Breast epithelium (tissue), 4 donors: ENCODE results near the gene AGAP1. TPM values are rescaled to one million over a fixed set of nuclear protein-coding genes. Genes with fewer than 3 reads are reported as not detected.

Experiments
- DNase-seq, 2 donors: peaks; one replicate each; pipeline ENCODE4 v3.0.0-alpha.2; 2019; ENCODE audit warnings: low spot score in 2 of 2
- H3K27ac ChIP-seq, 2 donors: fragments of 200-600 bp; sonication (generic) in 1 of 2; one replicate each; pipeline ENCODE4 v1.5.1; 2016 to 2019; ENCODE audit warnings: mild to moderate bottlenecking in 1 of 2
- H3K27me3 ChIP-seq, 2 donors: fragments of 200-600 bp; sonication (generic) in 1 of 2; one replicate each; pipeline versions ENCODE4 v1.5.1 to v1.6.0; 2017 to 2019; ENCODE audit warnings: control low read depth in 1 of 2, mild to moderate bottlenecking in 1 of 2
- H3K36me3 ChIP-seq: fragments of 200-600 bp; one replicate; pipeline ENCODE4 v1.5.1; 2019
- H3K4me1 ChIP-seq, 2 donors: fragments of 200-600 bp; sonication (generic); one replicate each; pipeline ENCODE4 v1.5.1; 2016 to 2019; ENCODE audit warnings: control low read depth in 1 of 2
- H3K4me3 ChIP-seq, 3 donors: fragments of 200-600 bp; sonication (generic); 1 replicate in 2 of 3; 2 replicates in 1 of 3; pipeline ENCODE4 v1.5.1; 2016 to 2019; ENCODE audit warnings: mild to moderate bottlenecking in 3 of 3, moderate library complexity in 2 of 3
- H3K9me3 ChIP-seq, 2 donors: fragments of 200-600 bp; sonication (generic) in 1 of 2; one replicate each; pipeline ENCODE4 v1.5.1; 2016 to 2019; ENCODE audit warnings: control low read depth in 1 of 2
- POLR2A ChIP-seq: fragments of 450-650 bp; IDR thresholded peaks from one replicate; pipeline ENCODE4 v1.6.1; 2016; ENCODE audit warnings: antibody characterized with exemption, mild to moderate bottlenecking, moderate library complexity
- POLR2AphosphoS5 ChIP-seq, 3 donors: sonication (generic); formaldehyde crosslinking; IDR thresholded peaks; one replicate each; pipeline ENCODE4 v1.6.1; 2017; ENCODE audit warnings: antibody characterized with exemption in 3 of 3
- intact Hi-C: fragments of 100-400 bp; cut with DNase I; formaldehyde crosslinking; loops from one replicate; pipeline ENCODE4 v1.15.1; 2023; ENCODE audit warnings: low total_unique reads
- total RNA-seq, 3 donors: library from RNA; depleted of rRNA; stranded (reverse); fragments of >200 nt; gene quantifications; one replicate each; pipeline ENCODE4 v1.1.0, GENCODE V29; 2016
- TF ChIP-seq, protein P1 (sequence below), 3 donors: fragments of 450-650 bp; IDR thresholded peaks; one replicate each; pipeline ENCODE4 v1.5.1; 2016 to 2017; ENCODE audit warnings: antibody characterized with exemption in 3 of 3, mild to moderate bottlenecking in 3 of 3, moderate library complexity in 3 of 3

AGAP1 gene
- total RNA-seq, 3 donors from 2014 or later, result 19.7 to 27.1 (median 25.9) TPM

DNA sequence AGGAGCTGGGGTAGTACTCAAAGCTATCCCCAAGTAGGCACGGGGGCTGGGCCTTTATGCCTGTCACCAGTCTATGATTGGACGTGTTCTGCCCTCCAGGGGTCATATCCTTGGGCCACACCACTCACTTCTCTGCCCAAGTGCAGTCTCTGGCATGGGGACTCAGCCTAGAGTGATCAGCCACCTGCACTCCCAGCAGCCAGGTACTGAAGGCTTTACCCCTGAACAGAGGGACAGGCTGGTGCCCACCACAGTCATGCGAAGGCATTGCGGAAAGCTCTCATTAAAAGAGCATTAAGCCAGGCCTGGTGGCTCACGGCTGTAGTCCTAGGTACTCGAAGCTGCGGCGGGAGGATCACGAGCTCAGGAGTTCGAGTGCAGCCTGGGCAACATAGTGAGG lies 199.4 kb downstream of the AGAP1 start:
- no peaks in the 10 kb centered on the region for H3K9me3 ChIP-seq
- H3K4me3 ChIP-seq, result no peak overlapping the region
- intact Hi-C loops, result no loop called here
- DNase-seq, result no peak
- H3K27me3 ChIP-seq, result no peaks in the 10 kb centered on the region
- no peaks in the 10 kb centered on the region for H3K36me3 ChIP-seq
- no peaks in the 10 kb centered on the region for H3K4me1 ChIP-seq
- no peak for TF ChIP-seq POLR2A
- TF ChIP-seq, protein P1, sequence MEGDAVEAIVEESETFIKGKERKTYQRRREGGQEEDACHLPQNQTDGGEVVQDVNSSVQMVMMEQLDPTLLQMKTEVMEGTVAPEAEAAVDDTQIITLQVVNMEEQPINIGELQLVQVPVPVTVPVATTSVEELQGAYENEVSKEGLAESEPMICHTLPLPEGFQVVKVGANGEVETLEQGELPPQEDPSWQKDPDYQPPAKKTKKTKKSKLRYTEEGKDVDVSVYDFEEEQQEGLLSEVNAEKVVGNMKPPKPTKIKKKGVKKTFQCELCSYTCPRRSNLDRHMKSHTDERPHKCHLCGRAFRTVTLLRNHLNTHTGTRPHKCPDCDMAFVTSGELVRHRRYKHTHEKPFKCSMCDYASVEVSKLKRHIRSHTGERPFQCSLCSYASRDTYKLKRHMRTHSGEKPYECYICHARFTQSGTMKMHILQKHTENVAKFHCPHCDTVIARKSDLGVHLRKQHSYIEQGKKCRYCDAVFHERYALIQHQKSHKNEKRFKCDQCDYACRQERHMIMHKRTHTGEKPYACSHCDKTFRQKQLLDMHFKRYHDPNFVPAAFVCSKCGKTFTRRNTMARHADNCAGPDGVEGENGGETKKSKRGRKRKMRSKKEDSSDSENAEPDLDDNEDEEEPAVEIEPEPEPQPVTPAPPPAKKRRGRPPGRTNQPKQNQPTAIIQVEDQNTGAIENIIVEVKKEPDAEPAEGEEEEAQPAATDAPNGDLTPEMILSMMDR (IDR thresholded peaks at IDR 0.05), result no peak
- TF ChIP-seq POLR2AphosphoS5 (IDR thresholded peaks at IDR 0.05), result no peak
- H3K27ac ChIP-seq, result no peak overlapping the region

DNA sequence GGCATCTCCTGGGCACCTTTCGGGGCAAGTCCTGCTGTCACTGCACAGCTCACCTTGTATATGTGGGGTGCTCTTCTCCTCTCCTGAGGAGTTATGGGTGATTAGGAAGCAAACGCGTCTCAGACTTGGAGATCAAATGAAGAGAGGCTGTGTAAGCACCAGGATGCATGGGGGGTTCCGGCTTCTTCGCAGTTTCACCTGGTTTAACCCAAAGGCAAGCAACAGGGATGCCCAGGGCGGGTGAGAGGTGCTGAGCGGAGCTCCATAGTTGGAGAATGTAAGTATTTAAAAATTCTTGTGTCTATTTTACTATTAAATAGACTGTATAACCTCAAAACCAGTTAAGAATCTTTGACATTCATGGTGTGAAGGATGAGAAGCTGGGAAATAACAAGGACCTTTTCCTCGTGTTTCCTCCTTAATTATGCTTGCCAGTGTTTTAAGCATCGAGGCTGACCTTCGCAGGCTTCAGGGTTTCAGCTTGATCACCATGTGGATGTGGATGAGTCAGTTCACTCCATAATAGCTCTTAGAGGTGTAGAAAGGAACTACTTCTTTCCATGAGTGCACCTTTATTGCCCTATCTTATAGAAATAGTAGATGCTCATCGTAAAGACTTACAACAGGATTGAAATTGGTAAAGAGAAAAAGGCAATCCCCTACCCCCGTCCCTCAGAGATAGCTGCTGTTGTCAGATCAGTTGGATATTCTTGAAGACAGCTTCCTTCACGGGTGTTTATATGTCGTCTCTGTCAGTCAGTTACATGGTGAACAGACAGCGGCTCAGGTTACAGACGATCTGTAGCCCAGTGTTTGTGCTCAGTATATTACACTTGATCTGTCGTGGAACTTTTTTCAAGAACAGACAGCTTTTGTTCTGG lies 201.1 kb downstream of the AGAP1 start:
- H3K9me3 ChIP-seq, result no peaks in the 10 kb centered on the region
- DNase-seq, result no peak
- H3K4me3 ChIP-seq, result no peak overlapping the region
- H3K4me1 ChIP-seq, result no peaks in the 10 kb centered on the region
- H3K36me3 ChIP-seq, result no peaks in the 10 kb centered on the region
- intact Hi-C loops, result no loop called here
- H3K27me3 ChIP-seq, result no peaks in the 10 kb centered on the region
- H3K27ac ChIP-seq, result no peak overlapping the region
- TF ChIP-seq POLR2A, result no peak

DNA sequence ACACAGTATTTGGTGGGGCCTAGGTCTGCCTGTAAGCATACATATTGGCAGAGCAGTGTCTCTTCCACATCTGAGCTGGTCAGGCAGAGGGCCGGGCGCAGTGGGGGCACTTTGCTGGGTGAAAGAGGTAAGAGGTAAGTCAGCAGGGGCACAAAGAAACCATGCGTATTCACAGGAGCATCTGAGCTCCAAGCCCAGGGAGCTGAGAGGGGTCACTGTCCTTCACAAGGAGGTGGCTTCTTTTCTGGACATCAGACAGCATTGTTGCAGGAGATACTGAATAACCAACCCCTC lies 201.7 kb downstream of the AGAP1 start:
- no peaks in the 10 kb centered on the region for H3K9me3 ChIP-seq
- no peak for DNase-seq
- H3K36me3 ChIP-seq, result no peaks in the 10 kb centered on the region
- H3K4me1 ChIP-seq, result no peaks in the 10 kb centered on the region
- H3K27me3 ChIP-seq, result no peaks in the 10 kb centered on the region
- intact Hi-C loops, result no loop called here
- H3K27ac ChIP-seq, result no peak overlapping the region
- no peak overlapping the region for H3K4me3 ChIP-seq
- no peak for TF ChIP-seq POLR2AphosphoS5 (IDR thresholded peaks at IDR 0.05)
- TF ChIP-seq, protein P1 (IDR thresholded peaks at IDR 0.05), result no peak
- no peak for TF ChIP-seq POLR2A

DNA sequence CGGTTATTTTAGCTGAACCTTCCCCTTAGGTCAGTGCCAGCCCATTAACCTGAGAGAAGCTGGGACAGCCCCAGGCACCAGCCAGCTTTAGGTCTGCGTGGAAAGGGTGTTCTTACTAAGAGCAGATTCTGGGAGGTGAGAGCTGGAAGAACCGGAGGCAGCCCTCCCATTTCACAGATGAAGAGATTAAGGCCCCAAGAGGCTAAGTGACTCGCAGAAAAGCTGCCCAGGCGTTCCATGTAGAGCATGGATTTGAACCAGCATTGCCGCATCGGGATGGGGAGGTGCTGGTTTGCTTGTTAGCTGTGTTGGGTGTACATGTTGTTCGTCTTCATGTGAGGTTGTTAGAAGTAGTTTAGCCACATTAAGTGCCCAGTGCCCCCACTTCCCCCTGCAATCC lies 203.2 kb downstream of the AGAP1 start:
- no peaks in the 10 kb centered on the region for H3K4me1 ChIP-seq
- no peaks in the 10 kb centered on the region for H3K9me3 ChIP-seq
- no peak overlapping the region for H3K4me3 ChIP-seq
- TF ChIP-seq, protein P1 (IDR thresholded peaks at IDR 0.05), result no peak
- TF ChIP-seq POLR2A (no peak), POLR2AphosphoS5 (IDR thresholded peaks at IDR 0.05) (no peak)
- H3K27ac ChIP-seq, result no peak overlapping the region
- DNase-seq, result no peak
- H3K36me3 ChIP-seq, result no peaks in the 10 kb centered on the region
- no peaks in the 10 kb centered on the region for H3K27me3 ChIP-seq
- intact Hi-C loops, result no loop called here

DNA sequence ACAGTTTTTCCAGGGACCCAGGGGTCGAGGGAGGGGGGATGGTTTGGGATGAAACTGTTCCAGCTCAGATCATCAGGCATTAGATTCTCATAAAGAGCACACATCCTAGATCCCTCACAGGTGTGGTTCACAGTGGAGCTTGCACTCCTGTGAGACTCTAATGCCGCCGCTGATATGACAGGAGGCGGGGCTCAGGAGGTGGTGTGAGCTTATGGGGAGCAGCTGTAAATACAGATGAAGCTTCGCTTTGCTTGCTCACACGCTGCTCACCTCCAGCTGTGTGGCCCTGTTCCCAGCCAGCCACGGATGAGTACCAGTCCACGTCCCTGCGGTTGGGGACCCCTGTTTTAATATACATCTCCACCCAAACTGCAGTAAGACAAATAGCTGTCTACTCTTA lies 204.2 kb downstream of the AGAP1 start:
- no peaks in the 10 kb centered on the region for H3K36me3 ChIP-seq
- no peaks in the 10 kb centered on the region for H3K27me3 ChIP-seq
- H3K4me1 ChIP-seq, result no peaks in the 10 kb centered on the region
- no peak overlapping the region for H3K4me3 ChIP-seq
- no peak for DNase-seq
- TF ChIP-seq, protein P1 (IDR thresholded peaks at IDR 0.05), result no peak
- intact Hi-C loops, result no loop called here
- no peaks in the 10 kb centered on the region for H3K9me3 ChIP-seq
- H3K27ac ChIP-seq, result no peak overlapping the region

DNA sequence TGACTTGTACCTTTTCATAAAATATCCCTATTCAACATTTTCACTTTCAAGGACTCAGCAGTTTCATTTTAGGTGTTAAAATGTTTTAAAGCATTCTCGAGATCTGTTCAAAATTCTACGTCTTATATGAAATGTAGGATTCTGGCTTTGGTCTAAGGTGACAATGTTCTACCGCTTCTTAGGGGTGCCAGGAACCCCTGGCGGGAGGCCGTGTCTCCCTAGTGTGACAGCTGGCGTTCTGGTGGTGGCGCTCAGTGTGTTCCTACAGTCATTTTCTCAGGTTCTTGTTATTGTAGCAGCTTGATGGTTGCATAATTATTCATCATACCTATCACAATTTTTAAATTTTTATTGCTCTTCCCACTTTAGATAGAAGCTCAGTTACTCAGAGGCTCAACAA lies 204.6 kb downstream of the AGAP1 start:
- H3K27me3 ChIP-seq, result no peaks in the 10 kb centered on the region
- intact Hi-C loops, result no loop called here
- no peak overlapping the region for H3K4me3 ChIP-seq
- no peak for TF ChIP-seq POLR2AphosphoS5 (IDR thresholded peaks at IDR 0.05)
- no peak for TF ChIP-seq POLR2A
- TF ChIP-seq, protein P1 (IDR thresholded peaks at IDR 0.05), result no peak
- H3K4me1 ChIP-seq, result no peaks in the 10 kb centered on the region
- H3K9me3 ChIP-seq, result no peaks in the 10 kb centered on the region
- DNase-seq, result no peak
- no peaks in the 10 kb centered on the region for H3K36me3 ChIP-seq
- no peak overlapping the region for H3K27ac ChIP-seq
